Liver (tissue), 9 donors: ENCODE data around the gene TMCO2. TPM values are rescaled to one million over a fixed set of nuclear protein-coding genes. Genes with fewer than 3 reads are reported as not detected.

Source experiments
- DNase-seq: peaks from one replicate; pipeline ENCODE4 v3.0.0-alpha.2; 2017; ENCODE audit warnings: low spot score
- H3K27ac ChIP-seq, 2 donors: one replicate each; pipeline ENCODE4 v1.7.0; 2013; ENCODE audit warnings: inconsistent platforms in 2 of 2, low read length in 2 of 2, control low read depth in 1 of 2, low read depth in 1 of 2, mild to moderate bottlenecking in 1 of 2
- H3K27me3 ChIP-seq, 4 donors: one replicate each; pipeline versions ENCODE4 v1.6.1 to v1.7.0; 2013; ENCODE audit warnings: low read length in 3 of 4, inconsistent platforms in 1 of 4, mild to moderate bottlenecking in 1 of 4, moderate library complexity in 1 of 4; ENCODE audit not compliant: control insufficient read depth in 4 of 4, insufficient read depth in 4 of 4
- H3K36me3 ChIP-seq, 4 donors: one replicate each; pipeline versions ENCODE4 v1.6.1 to v1.7.0; 2013; ENCODE audit warnings: low read length in 3 of 4, mild to moderate bottlenecking in 3 of 4, low read depth in 1 of 4, moderate library complexity in 1 of 4; ENCODE audit not compliant: control insufficient read depth in 4 of 4, insufficient read depth in 3 of 4
- H3K4me1 ChIP-seq, 4 donors: one replicate each; pipeline versions ENCODE4 v1.6.1 to v1.7.0; 2013; ENCODE audit warnings: low read length in 3 of 4, mild to moderate bottlenecking in 3 of 4, moderate library complexity in 1 of 4; ENCODE audit not compliant: control insufficient read depth in 4 of 4, insufficient read depth in 4 of 4
- H3K4me3 ChIP-seq, 3 donors: one replicate each; pipeline versions ENCODE4 v1.6.1 to v1.7.0; 2013; ENCODE audit warnings: low read length in 3 of 3, control low read depth in 1 of 3, low read depth in 1 of 3, mild to moderate bottlenecking in 1 of 3
- H3K9ac ChIP-seq, 2 donors: one replicate each; pipeline ENCODE4 v1.7.0; 2013; ENCODE audit warnings: low read length in 2 of 2, mild to moderate bottlenecking in 2 of 2, moderate library complexity in 2 of 2, control low read depth in 1 of 2, low read depth in 1 of 2
- H3K9me3 ChIP-seq, 4 donors: one replicate each; pipeline versions ENCODE4 v1.6.1 to v1.7.0; 2013; ENCODE audit warnings: low read length in 3 of 4; ENCODE audit not compliant: control insufficient read depth in 4 of 4
- EGR1 ChIP-seq, 2 donors: IDR thresholded peaks; 2 replicates each; pipeline ENCODE4 v1.6.1; 2016 to 2018; ENCODE audit warnings: antibody characterized with exemption in 2 of 2, low read depth in 2 of 2
- FOXA1 ChIP-seq: IDR thresholded peaks from 2 replicates; pipeline ENCODE4 v1.6.1; 2016; ENCODE audit warnings: antibody characterized with exemption
- FOXA2 ChIP-seq: IDR thresholded peaks from 2 replicates; pipeline ENCODE4 v1.6.1; 2016; ENCODE audit warnings: antibody characterized with exemption
- GABPA ChIP-seq, 2 donors: IDR thresholded peaks in 1 of 2; conservative IDR thresholded peaks in 1 of 2; 2 replicates each; pipeline ENCODE4 v1.6.1; 2016; ENCODE audit warnings: antibody characterized with exemption in 2 of 2, mild to moderate bottlenecking in 1 of 2, moderate library complexity in 1 of 2
- HNF4A ChIP-seq, 2 donors: conservative IDR thresholded peaks; 2 replicates each; pipeline ENCODE4 v1.6.1; 2016; ENCODE audit warnings: antibody characterized with exemption in 2 of 2, mild to moderate bottlenecking in 2 of 2
- HNF4G ChIP-seq: IDR thresholded peaks from 2 replicates; pipeline ENCODE4 v1.6.1; 2016; ENCODE audit warnings: antibody characterized with exemption
- JUND ChIP-seq, 2 donors: IDR thresholded peaks; 2 replicates each; pipeline ENCODE4 v1.6.1; 2016; ENCODE audit warnings: antibody characterized with exemption in 2 of 2
- NR2F2 ChIP-seq: IDR thresholded peaks from 2 replicates; pipeline ENCODE4 v1.6.1; 2016; ENCODE audit warnings: antibody characterized with exemption
- RAD21 ChIP-seq, 2 donors: IDR thresholded peaks; 2 replicates each; pipeline ENCODE4 v1.6.1; 2016; ENCODE audit warnings: antibody characterized with exemption in 2 of 2, mild to moderate bottlenecking in 2 of 2
- RXRA ChIP-seq, 2 donors: IDR thresholded peaks; 2 replicates each; pipeline ENCODE4 v1.6.1; 2017 to 2018; ENCODE audit warnings: antibody characterized with exemption in 2 of 2, mild to moderate bottlenecking in 1 of 2
- SP1 ChIP-seq: IDR thresholded peaks from 2 replicates; pipeline ENCODE4 v1.6.1; 2018; ENCODE audit warnings: antibody characterized with exemption, mild to moderate bottlenecking
- TAF1 ChIP-seq: conservative IDR thresholded peaks from 2 replicates; pipeline ENCODE4 v1.6.1; 2016; ENCODE audit warnings: antibody characterized with exemption, mild to moderate bottlenecking
- YY1 ChIP-seq: IDR thresholded peaks from 2 replicates; pipeline ENCODE4 v1.6.1; 2016; ENCODE audit warnings: antibody characterized with exemption, mild to moderate bottlenecking
- whole genome bisulfite sequencing: extraction: QIAGEN DNeasy Blood & Tissue Kit; methylation state at CpG from one replicate; pipeline ENCODE4 v1.1.7; 2013; 5-methylcytosine and 5-hydroxymethylcytosine counted together
- polyA plus RNA-seq, 2 donors: library from polyadenylated mRNA; stranded (reverse) in 1 of 2; unstranded in 1 of 2; fragments of 200-250 nt in 1 of 2; fragments of >200 nt in 1 of 2; fragmentation: Nextera tagmentation in 1 of 2; extraction: Ambion mirVana in 1 of 2; gene quantifications; one replicate each; pipeline versions ENCODE4 v1.2.1 to v1.2.3, GENCODE V29; 2013 to 2015
- total RNA-seq, 2 donors: library from RNA; depleted of rRNA; stranded (reverse); fragments of >200 nt; gene quantifications; one replicate each; pipeline ENCODE4 v1.2.3, GENCODE V29; 2014
- TF ChIP-seq, protein P1 (sequence below): IDR thresholded peaks from 2 replicates; pipeline ENCODE4 v1.6.1; 2016; ENCODE audit warnings: antibody characterized with exemption, mild to moderate bottlenecking
- TF ChIP-seq, protein P2 (sequence below): IDR thresholded peaks from 2 replicates; pipeline ENCODE4 v1.6.1; 2016; ENCODE audit warnings: antibody characterized with exemption
- TF ChIP-seq, protein P3 (sequence below): IDR thresholded peaks from 2 replicates; pipeline ENCODE4 v1.6.1; 2016; ENCODE audit warnings: antibody characterized with exemption
- TF ChIP-seq, protein P4 (sequence below): fragments of 150-350 bp; IDR thresholded peaks from 2 replicates; pipeline ENCODE4 v1.5.1; 2017; ENCODE audit warnings: improper control_type of control experiment, low read depth, low read length; ENCODE audit not compliant: missing input control
- TF ChIP-seq, protein P5 (sequence below): IDR thresholded peaks from 2 replicates; pipeline ENCODE4 v1.6.1; 2016; ENCODE audit warnings: antibody characterized with exemption
- donor health status: healthy.
- donor health status: healthy.
- donor health status: healthy.
- donor health status: healthy.
- donor health status: healthy.

Gene TMCO2
- total and polyA plus RNA-seq, 4 donors: not detected

DNA sequence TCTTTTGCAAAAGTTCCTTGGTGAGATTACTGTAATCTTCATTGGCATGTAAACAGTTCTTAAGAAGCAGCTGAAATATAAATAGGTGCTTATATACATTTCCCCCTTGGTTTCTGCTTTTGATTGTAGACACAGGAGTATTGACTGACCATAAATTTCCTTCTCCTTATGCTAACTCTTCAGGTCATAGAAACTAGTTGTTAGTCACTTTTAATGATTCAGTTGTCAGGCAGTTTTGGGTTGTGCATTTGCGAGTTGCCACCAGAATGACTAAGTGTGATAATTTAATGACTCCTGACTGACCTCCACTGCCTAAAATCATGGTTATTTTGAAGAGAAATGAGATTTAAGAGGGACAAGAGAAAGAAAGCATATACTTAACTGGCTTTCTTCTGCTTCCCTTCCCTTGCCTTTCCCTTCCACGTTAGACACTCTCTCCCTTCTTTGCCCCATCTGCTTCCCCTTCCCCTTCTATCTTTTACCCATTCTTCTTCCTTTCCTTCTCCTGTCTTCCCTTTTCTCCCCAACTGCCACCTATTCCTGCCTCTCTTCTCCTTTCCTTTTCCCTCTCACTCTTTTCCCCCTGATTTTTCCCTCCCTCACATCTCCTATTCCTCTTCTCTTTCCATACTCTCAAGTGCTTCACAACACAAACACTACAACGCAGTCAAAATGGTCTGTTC, 22.6 kb downstream of the TMCO2 start:
- Histone ChIP-seq H3K4me3 (no peak overlapping the region), H3K36me3 (peaks cover 10 to 22% (median 17%) of the 10 kb centered on the region in 4 donors), H3K9me3 (no peaks in the 10 kb centered on the region), H3K9ac (no peak overlapping the region), H3K4me1 (peaks cover 1 to 16% (median 9%) of the 10 kb centered on the region in 4 donors), H3K27ac (no peak overlapping the region), H3K27me3 (no peaks in the 10 kb centered on the region)
- DNase-seq: no peak
- TF ChIP-seq HNF4G (no peak), RAD21 (IDR thresholded peaks at IDR 0.05) (no peak), FOXA1 (no peak)
- TF ChIP-seq, protein P1, sequence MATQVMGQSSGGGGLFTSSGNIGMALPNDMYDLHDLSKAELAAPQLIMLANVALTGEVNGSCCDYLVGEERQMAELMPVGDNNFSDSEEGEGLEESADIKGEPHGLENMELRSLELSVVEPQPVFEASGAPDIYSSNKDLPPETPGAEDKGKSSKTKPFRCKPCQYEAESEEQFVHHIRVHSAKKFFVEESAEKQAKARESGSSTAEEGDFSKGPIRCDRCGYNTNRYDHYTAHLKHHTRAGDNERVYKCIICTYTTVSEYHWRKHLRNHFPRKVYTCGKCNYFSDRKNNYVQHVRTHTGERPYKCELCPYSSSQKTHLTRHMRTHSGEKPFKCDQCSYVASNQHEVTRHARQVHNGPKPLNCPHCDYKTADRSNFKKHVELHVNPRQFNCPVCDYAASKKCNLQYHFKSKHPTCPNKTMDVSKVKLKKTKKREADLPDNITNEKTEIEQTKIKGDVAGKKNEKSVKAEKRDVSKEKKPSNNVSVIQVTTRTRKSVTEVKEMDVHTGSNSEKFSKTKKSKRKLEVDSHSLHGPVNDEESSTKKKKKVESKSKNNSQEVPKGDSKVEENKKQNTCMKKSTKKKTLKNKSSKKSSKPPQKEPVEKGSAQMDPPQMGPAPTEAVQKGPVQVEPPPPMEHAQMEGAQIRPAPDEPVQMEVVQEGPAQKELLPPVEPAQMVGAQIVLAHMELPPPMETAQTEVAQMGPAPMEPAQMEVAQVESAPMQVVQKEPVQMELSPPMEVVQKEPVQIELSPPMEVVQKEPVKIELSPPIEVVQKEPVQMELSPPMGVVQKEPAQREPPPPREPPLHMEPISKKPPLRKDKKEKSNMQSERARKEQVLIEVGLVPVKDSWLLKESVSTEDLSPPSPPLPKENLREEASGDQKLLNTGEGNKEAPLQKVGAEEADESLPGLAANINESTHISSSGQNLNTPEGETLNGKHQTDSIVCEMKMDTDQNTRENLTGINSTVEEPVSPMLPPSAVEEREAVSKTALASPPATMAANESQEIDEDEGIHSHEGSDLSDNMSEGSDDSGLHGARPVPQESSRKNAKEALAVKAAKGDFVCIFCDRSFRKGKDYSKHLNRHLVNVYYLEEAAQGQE: no peak
- TF ChIP-seq, protein P2, sequence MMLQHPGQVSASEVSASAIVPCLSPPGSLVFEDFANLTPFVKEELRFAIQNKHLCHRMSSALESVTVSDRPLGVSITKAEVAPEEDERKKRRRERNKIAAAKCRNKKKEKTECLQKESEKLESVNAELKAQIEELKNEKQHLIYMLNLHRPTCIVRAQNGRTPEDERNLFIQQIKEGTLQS: no peak
- 61% methylated on average over 3 of the region's 3 CpGs for WGBS

DNA sequence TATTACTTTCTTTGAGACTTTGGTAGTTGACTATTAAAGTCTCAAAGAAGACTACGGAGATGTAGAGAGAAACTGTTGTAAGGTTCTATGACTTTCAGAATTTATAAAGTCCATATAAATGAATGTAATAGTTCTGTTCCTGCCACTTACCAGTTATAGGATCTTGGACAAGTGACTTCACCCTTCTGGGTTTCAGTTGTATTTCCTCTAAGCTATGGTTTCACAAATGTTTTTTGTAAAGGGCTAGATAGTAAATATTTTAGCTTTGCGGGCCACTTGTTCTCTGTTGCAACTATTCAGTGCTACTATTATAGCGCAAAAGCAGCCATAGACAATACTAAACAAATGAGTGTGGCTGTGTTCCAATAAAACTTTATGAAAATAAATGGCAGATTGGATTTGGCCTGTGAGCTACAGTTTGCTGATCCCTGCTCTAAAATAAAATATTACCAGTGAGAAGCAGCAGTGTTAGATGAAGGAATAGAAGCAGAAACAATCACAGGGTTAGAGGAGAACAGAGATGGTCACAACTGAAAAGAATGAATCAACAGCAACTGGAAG, 25.0 kb downstream of the TMCO2 start:
- Histone ChIP-seq H3K9me3 (no peaks in the 10 kb centered on the region), H3K9ac (no peak overlapping the region), H3K36me3 (peaks cover 7 to 22% (median 16%) of the 10 kb centered on the region in 4 donors), H3K27me3 (no peaks in the 10 kb centered on the region), H3K4me3 (no peak overlapping the region), H3K4me1 (peaks cover 2 to 11% (median 9%) of the 10 kb centered on the region in 4 donors), H3K27ac (no peak overlapping the region)
- TF ChIP-seq, protein P1: no peak
- no peak for TF ChIP-seq SP1
- no peak for TF ChIP-seq RAD21 (IDR thresholded peaks at IDR 0.05)
- TF ChIP-seq, protein P3, sequence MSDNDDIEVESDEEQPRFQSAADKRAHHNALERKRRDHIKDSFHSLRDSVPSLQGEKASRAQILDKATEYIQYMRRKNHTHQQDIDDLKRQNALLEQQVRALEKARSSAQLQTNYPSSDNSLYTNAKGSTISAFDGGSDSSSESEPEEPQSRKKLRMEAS: no peak
- no peak for TF ChIP-seq FOXA1
- no peak for TF ChIP-seq GABPA (IDR thresholded peaks at IDR 0.05 in 1 of 2, conservative IDR thresholded peaks at IDR 0.05 in 1 of 2)
- TF ChIP-seq HNF4A (conservative IDR thresholded peaks at IDR 0.05): no peak
- TF ChIP-seq, protein P2: no peak
- no peak for TF ChIP-seq EGR1 (IDR thresholded peaks at IDR 0.05; ENCODE audit: low read depth in 2 of 2)
- TF ChIP-seq FOXA2: no peak
- no peak for TF ChIP-seq TAF1
- TF ChIP-seq, protein P4, sequence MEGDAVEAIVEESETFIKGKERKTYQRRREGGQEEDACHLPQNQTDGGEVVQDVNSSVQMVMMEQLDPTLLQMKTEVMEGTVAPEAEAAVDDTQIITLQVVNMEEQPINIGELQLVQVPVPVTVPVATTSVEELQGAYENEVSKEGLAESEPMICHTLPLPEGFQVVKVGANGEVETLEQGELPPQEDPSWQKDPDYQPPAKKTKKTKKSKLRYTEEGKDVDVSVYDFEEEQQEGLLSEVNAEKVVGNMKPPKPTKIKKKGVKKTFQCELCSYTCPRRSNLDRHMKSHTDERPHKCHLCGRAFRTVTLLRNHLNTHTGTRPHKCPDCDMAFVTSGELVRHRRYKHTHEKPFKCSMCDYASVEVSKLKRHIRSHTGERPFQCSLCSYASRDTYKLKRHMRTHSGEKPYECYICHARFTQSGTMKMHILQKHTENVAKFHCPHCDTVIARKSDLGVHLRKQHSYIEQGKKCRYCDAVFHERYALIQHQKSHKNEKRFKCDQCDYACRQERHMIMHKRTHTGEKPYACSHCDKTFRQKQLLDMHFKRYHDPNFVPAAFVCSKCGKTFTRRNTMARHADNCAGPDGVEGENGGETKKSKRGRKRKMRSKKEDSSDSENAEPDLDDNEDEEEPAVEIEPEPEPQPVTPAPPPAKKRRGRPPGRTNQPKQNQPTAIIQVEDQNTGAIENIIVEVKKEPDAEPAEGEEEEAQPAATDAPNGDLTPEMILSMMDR: no peak
- TF ChIP-seq NR2F2: no peak
- TF ChIP-seq RXRA (IDR thresholded peaks at IDR 0.05): no peak
- TF ChIP-seq, protein P5, sequence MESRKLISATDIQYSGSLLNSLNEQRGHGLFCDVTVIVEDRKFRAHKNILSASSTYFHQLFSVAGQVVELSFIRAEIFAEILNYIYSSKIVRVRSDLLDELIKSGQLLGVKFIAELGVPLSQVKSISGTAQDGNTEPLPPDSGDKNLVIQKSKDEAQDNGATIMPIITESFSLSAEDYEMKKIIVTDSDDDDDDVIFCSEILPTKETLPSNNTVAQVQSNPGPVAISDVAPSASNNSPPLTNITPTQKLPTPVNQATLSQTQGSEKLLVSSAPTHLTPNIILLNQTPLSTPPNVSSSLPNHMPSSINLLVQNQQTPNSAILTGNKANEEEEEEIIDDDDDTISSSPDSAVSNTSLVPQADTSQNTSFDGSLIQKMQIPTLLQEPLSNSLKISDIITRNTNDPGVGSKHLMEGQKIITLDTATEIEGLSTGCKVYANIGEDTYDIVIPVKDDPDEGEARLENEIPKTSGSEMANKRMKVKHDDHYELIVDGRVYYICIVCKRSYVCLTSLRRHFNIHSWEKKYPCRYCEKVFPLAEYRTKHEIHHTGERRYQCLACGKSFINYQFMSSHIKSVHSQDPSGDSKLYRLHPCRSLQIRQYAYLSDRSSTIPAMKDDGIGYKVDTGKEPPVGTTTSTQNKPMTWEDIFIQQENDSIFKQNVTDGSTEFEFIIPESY: no peak
- TF ChIP-seq YY1: no peak
- TF ChIP-seq JUND (IDR thresholded peaks at IDR 0.05): no peak
- no peak for TF ChIP-seq HNF4G
- 91% methylated on average over 3 of the region's 3 CpGs for WGBS
- DNase-seq: no peak
